WI38 (cell line): ENCODE measurements around the gene CCDC33.

Source experiments
- H3K4me3 ChIP-seq: 2 replicates; pipeline ENCODE4 v1.5.1; 2011; ENCODE audit warnings: low read depth, mild to moderate bottlenecking, control low read depth, low read length
- CTCF ChIP-seq: IDR thresholded peaks from 2 replicates; pipeline ENCODE4 v1.5.1; 2012; ENCODE audit warnings: low read depth, mild to moderate bottlenecking, control low read depth, low read length

CCDC33 gene

DNA sequence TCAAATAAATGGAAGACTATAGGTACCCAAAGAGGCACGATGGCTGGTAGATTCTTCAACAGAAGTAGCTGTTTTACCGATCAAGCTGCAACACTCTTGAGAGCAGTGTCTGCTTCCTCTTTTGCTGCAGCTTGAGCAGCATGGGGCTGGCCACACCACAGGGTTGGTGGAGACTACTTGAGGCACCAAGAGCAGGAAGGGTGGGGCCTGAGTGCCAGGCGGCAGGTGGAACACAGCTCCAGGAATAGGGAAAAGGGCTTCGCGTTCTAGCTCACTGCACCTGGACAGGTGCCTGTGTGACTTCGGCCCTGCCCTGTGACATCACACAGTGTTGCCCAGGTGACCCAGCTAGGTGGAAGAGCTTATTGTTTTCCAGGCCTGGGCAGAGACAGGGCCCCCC, at the start of gene CCDC33:
CCDC33 (plus strand) TSS at position 365 of the 400 bp plus-strand sequence. CDS start 394 bp downstream, outside the sequence.
- H3K4me3 ChIP-seq: no peak within 1 kb of the TSS
- TF ChIP-seq CTCF: no peak

GRCh38 chr15:74188216-74188615, 47.9 kb upstream of the CCDC33 start:
- no peak for TF ChIP-seq CTCF
- no peak overlapping the region for H3K4me3 ChIP-seq

DNA sequence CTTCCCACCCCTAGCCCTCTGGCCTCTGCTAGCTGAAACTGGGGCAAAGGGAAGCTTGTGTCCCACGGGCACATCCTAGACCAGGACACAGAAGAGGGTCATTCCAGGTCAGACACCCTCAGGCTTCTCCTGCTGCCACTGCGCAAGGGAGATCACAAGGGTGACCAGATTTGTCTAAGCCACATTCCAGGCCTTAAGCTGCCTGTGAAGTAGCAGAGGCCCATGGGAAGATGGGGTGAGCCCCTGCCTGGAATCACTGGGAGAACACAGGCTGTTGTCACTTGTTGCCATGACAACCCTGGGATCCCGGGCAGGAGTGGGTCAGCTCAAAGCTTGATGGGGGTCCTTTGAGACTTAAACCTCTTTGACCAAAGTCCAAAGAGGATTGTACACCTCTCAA, 44.3 kb upstream of the CCDC33 start:
- no peak overlapping the region for H3K4me3 ChIP-seq
- no peak for TF ChIP-seq CTCF

GRCh38 chr15:74192751-74193150, 43.4 kb upstream of the CCDC33 start:
- no peak overlapping the region for H3K4me3 ChIP-seq

GRCh38 chr15:74193299-74193718, 42.8 kb upstream of the CCDC33 start:
- H3K4me3 ChIP-seq: no peak overlapping the region
- no peak for TF ChIP-seq CTCF

More at GRCh38 chr15:74192751-74193150, 43.4 kb upstream of the CCDC33 start:
- TF ChIP-seq CTCF: no peak

DNA sequence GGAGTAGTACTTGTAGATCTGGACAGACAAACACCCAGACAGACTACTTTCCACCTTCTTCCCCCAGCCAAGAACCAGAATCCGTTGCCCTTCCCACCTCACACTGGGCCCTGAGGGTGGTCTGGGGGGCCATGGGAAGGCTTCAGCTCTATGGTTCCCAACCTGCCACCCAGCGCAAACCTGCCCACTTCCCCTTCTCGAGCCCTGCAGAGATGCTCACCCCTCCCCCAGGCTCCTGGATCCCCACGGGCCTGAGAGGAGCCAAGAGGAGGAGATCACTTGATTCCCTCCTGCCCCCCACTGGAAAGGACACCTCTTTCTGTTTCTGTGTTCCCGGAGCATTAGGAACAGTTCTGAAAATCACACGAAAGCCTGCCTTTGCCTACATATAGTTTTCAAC, 42.2 kb upstream of the CCDC33 start:
- no peak overlapping the region for H3K4me3 ChIP-seq
- TF ChIP-seq CTCF: no peak

DNA sequence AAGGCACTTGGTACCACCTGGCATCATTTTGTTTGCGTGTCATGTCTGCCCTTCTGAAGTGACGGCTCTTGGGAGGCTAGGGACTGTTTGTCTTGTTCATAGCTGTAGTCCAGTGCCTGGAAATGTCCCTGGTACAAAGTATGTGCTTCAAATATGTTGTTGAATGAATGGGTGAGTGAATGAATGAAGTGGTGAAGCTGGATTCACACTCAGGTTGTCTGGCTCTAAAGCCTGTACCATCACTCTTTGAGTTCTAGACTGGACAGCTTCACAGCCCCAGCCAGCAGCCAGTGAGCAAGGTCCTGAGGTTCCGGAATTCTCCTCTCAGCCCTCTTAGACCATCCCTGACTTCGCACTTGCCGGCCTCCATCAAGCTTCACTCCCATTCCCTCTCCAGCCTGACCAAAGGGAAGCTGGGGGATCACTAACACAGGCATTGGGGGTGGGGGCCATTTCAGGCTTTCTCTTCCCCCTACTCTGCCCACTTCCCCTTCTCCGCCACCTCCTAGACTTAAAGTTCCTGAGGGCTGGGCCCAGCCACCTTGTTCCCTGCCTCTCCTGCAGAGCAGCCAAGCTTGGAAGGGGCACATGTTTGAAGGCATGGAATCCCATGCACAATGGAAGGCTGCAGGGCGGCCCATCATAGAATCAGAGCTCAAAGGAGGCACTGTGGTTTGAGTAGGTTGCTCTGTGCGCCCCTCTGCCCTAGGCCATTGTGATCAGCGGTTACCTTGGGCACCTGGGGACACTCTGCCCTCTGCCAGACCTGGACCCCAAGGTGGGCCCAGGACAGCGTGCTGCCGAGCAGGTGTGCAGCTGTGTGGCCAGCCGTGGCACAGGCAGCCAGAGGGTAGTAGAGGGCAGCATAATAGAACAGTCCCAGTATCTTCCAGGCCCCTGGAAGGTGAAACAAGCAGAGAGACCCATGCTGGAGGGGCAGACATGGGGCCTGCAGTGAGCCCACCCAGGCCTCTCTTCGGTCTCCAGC, 41.3 kb upstream of the CCDC33 start:
- no peak for TF ChIP-seq CTCF
- no peak overlapping the region for H3K4me3 ChIP-seq
